Keratinocyte (primary cell): Measurements from ENCODE around the gene USB1. TPM values are rescaled to one million over a fixed set of nuclear protein-coding genes. Genes with fewer than 3 reads are reported as not detected.

ENCODE experiments used
- DNase-seq: peaks from one replicate; pipeline ENCODE4 v3.0.0-alpha.2; 2011; ENCODE audit warnings: low read depth, missing footprints, low spot score
- FAIRE-seq: peaks from 2 replicates; lab custom pipeline; 2011; peaks lifted over from hg19 to GRCh38; lab: Jason Lieb, UNC
- H2AFZ ChIP-seq: 2 replicates; pipeline ENCODE4 v1.6.0; 2012; ENCODE audit warnings: low read length, control low read depth, inconsistent platforms; ENCODE audit not compliant: control insufficient read depth
- H3K27ac ChIP-seq: 2 replicates; pipeline ENCODE4 v1.5.1; 2011; ENCODE audit warnings: low read length; ENCODE audit not compliant: control insufficient read depth, insufficient read depth
- H3K27me3 ChIP-seq: 3 replicates; pipeline ENCODE4 v1.6.0; 2011; ENCODE audit warnings: low read length; ENCODE audit not compliant: control insufficient read depth, insufficient read depth; ENCODE audit errors: extremely low read depth
- H3K36me3 ChIP-seq, 2 experiments: 2 replicates in 1 of 2; 3 replicates in 1 of 2; pipeline ENCODE4 v1.5.1; 2011; ENCODE audit warnings: low read length in 2 of 2, mild to moderate bottlenecking in 1 of 2; ENCODE audit not compliant: control insufficient read depth in 2 of 2, insufficient read depth in 2 of 2; ENCODE audit errors: extremely low read depth in 1 of 2
- H3K4me1 ChIP-seq: 3 replicates; pipeline ENCODE4 v1.5.1; 2011; ENCODE audit warnings: low read length; ENCODE audit not compliant: control insufficient read depth, insufficient read depth; ENCODE audit errors: extremely low read depth
- H3K4me2 ChIP-seq: 3 replicates; pipeline ENCODE4 v1.6.0; 2011; ENCODE audit warnings: low read depth, low read length; ENCODE audit not compliant: control insufficient read depth, insufficient read depth; ENCODE audit errors: extremely low read depth
- H3K4me3 ChIP-seq, 3 experiments: fragments of 200-600 bp in 1 of 3; sonication (generic) in 1 of 3; 2 replicates in 2 of 3; 3 replicates in 1 of 3; pipeline ENCODE4 v1.5.1; 2011 to 2016; ENCODE audit warnings: low read length in 3 of 3, mild to moderate bottlenecking in 3 of 3, control low read depth in 2 of 3, inconsistent platforms in 1 of 3, low read depth in 1 of 3, mixed read lengths in 1 of 3, mixed run types in 1 of 3, moderate library complexity in 1 of 3; ENCODE audit not compliant: control insufficient read depth in 2 of 3, insufficient read depth in 2 of 3; ENCODE audit errors: extremely low read depth in 1 of 3
- H3K79me2 ChIP-seq: 2 replicates; pipeline ENCODE4 v1.6.0; 2012; ENCODE audit warnings: low read length; ENCODE audit not compliant: control insufficient read depth, insufficient read depth
- H3K9ac ChIP-seq: 3 replicates; pipeline ENCODE4 v1.6.0; 2011; ENCODE audit warnings: low read length; ENCODE audit not compliant: control insufficient read depth, insufficient read depth; ENCODE audit errors: extremely low read depth
- H3K9me1 ChIP-seq: 3 replicates; pipeline ENCODE4 v1.6.0; 2011; ENCODE audit warnings: low read length; ENCODE audit not compliant: control insufficient read depth, insufficient read depth; ENCODE audit errors: extremely low read depth
- H3K9me3 ChIP-seq: 2 replicates; pipeline ENCODE4 v1.5.1; 2012; ENCODE audit warnings: low read depth, low read length; ENCODE audit not compliant: control insufficient read depth
- H4K20me1 ChIP-seq: 3 replicates; pipeline ENCODE4 v1.6.0; 2011; ENCODE audit warnings: low read length; ENCODE audit not compliant: control insufficient read depth, insufficient read depth; ENCODE audit errors: extremely low read depth
- EZH2 ChIP-seq: IDR thresholded peaks from one replicate; pipeline ENCODE4 v1.6.1; 2012; ENCODE audit warnings: inconsistent platforms, mild to moderate bottlenecking, low read length, moderate library complexity
- dilution Hi-C: fragments of 300-500 bp; cut with MboI; formaldehyde crosslinking; loops from one replicate; pipeline ENCODE4 v1.7.0; 2020; ENCODE audit warnings: low sequenced_read_pairs; ENCODE audit not compliant: extremely low pct_ligation_motif_present
- polyA plus RNA-seq, 5 experiments: library from polyadenylated mRNA; depleted of rRNA in 3 of 5; stranded (reverse) in 3 of 5; stranded (forward) in 1 of 5; unstranded in 1 of 5; fragments of >200 nt; gene quantifications; 1 replicate in 1 of 5; 2 replicates in 3 of 5; 3 replicates in 1 of 5; pipeline versions ENCODE4 v1.2.1 to v1.2.3, GENCODE V29; 2011 to 2012; ENCODE audit warnings: missing spikeins in 2 of 5, low read depth in 1 of 5, low replicate concordance in 1 of 5
- TF ChIP-seq, protein P1 (sequence below), 3 experiments: IDR thresholded peaks in 1 of 3; conservative IDR thresholded peaks in 1 of 3; optimal IDR thresholded peaks in 1 of 3; 2 replicates in 2 of 3; 3 replicates in 1 of 3; pipeline versions ENCODE3 to v1.5.1; 2011; ENCODE audit warnings: low read length in 3 of 3, mild to moderate bottlenecking in 3 of 3, moderate library complexity in 2 of 3, control low read depth in 1 of 3, inconsistent platforms in 1 of 3; ENCODE audit not compliant: insufficient read depth in 2 of 3; ENCODE audit errors: extremely low read depth in 1 of 3

USB1 gene
- polyA plus RNA-seq, 1 donor (not counting 4 experiments of a cell fraction or from before 2014, with no cell fraction given): 63.5 TPM

DNA sequence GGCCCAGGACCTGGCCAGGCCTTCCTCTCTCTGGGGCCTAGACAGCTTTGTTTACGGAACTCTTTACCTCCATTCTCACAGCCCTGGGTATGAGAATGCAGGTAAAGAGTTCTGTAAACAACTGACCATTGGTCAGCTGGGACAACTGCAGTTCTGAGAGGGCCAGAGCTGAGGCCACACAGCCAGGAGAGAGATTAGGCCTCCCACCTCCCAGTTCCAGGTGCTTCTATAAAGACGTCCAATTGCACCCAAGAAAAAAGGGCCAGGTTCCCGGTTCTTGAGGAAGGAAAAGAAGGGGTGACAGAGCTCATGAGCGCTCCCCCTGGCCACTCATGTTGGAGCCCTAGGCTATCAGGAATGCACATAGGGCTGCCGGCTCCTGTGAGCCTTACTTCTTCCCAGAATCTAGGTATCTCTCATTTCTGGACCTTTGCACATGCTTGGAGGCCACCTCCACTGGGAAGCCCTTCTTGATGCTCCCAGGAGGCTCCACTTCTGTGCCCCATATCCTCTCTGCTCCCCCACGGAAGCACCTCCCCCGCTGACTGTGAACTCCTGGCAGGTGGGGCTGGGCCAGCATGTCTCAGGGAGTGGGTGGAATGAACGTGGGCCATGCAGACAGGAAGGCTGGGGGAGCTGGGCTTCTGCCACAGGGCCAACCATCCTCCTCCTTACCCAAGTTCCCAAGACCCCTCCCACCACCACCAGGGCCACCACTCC lies 43.4 kb upstream of the USB1 start:
- H3K36me3 ChIP-seq: no peaks in the 10 kb centered on the region
- no peaks in the 10 kb centered on the region for H3K9me1 ChIP-seq
- peaks cover 7% of the 10 kb centered on the region for H3K27me3 ChIP-seq
- H3K4me1 ChIP-seq: no peaks in the 10 kb centered on the region
- no peak overlapping the region for H2AFZ ChIP-seq
- H3K27ac ChIP-seq: no peak overlapping the region
- DNase-seq: no peak
- H3K9ac ChIP-seq: no peak overlapping the region
- no peak overlapping the region for H3K4me3 ChIP-seq
- no peak overlapping the region for H3K4me2 ChIP-seq
- no peak for FAIRE-seq
- TF ChIP-seq, protein P1, sequence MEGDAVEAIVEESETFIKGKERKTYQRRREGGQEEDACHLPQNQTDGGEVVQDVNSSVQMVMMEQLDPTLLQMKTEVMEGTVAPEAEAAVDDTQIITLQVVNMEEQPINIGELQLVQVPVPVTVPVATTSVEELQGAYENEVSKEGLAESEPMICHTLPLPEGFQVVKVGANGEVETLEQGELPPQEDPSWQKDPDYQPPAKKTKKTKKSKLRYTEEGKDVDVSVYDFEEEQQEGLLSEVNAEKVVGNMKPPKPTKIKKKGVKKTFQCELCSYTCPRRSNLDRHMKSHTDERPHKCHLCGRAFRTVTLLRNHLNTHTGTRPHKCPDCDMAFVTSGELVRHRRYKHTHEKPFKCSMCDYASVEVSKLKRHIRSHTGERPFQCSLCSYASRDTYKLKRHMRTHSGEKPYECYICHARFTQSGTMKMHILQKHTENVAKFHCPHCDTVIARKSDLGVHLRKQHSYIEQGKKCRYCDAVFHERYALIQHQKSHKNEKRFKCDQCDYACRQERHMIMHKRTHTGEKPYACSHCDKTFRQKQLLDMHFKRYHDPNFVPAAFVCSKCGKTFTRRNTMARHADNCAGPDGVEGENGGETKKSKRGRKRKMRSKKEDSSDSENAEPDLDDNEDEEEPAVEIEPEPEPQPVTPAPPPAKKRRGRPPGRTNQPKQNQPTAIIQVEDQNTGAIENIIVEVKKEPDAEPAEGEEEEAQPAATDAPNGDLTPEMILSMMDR (optimal IDR thresholded peaks at IDR 0.05 in 1 of 3, IDR thresholded peaks at IDR 0.05 in 1 of 3, conservative IDR thresholded peaks at IDR 0.05 in 1 of 3; ENCODE audit: extremely low read depth in 1 of 3, insufficient read depth in 2 of 3, low read length in 3 of 3): no peak
- TF ChIP-seq EZH2: no peak
- no peaks in the 10 kb centered on the region for H3K79me2 ChIP-seq
- no peaks in the 10 kb centered on the region for H3K9me3 ChIP-seq
- H4K20me1 ChIP-seq: no peaks in the 10 kb centered on the region
- dilution Hi-C loops: no loop called here

DNA sequence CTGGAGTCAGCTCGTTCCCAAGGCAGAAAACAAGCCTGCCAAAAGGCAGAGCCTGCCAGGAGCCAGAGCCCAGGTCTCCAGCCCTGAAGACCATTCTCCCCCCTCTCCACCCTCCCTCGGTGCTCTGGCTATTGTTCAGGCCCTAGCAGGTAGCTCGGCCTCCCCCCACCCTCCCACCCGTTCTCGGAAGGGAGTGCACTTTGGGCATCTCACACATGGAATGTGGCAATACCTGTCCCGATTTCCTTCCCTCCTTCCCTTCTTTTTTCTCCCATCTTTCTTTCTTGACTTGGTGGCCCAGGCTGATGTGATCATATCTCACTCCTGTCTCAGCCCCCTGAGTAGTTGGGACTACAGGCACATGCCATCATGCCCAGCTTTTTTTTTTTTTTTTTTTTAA lies 42.7 kb upstream of the USB1 start:
- Histone ChIP-seq H3K4me1 (no peaks in the 10 kb centered on the region), H4K20me1 (no peaks in the 10 kb centered on the region), H3K9me1 (no peaks in the 10 kb centered on the region), H3K36me3 (no peaks in the 10 kb centered on the region), H2AFZ (no peak overlapping the region), H3K79me2 (no peaks in the 10 kb centered on the region), H3K4me2 (no peak overlapping the region), H3K9ac (no peak overlapping the region), H3K9me3 (no peaks in the 10 kb centered on the region), H3K4me3 (no peak overlapping the region), H3K27me3 (peaks cover 7% of the 10 kb centered on the region), H3K27ac (no peak overlapping the region)
- TF ChIP-seq EZH2: no peak
- TF ChIP-seq, protein P1 (optimal IDR thresholded peaks at IDR 0.05 in 1 of 3, IDR thresholded peaks at IDR 0.05 in 1 of 3, conservative IDR thresholded peaks at IDR 0.05 in 1 of 3; ENCODE audit: extremely low read depth in 1 of 3, insufficient read depth in 2 of 3, low read length in 3 of 3): no peak
- dilution Hi-C loops: no loop called here
- FAIRE-seq (no peak), DNase-seq (no peak)
